AG08395 (cell line): ENCODE results near the gene CDH26.

Experiments
- DNase-seq: peaks from one replicate; pipeline ENCODE4 v3.0.0; 2012; ENCODE audit warnings: mixed read lengths, low spot score

The CDH26 gene

GRCh38 chr20:59958123-59958522 lies at the start of gene CDH26:
CDH26 (plus strand) TSS chr20:59958423; CDS start chr20:59958727, 304 bp downstream.
- DNase-seq = no peak

- no peak for DNase-seq
Observed at GRCh38 chr20:59908855-59909254, 49.4 kb upstream of the CDH26 start.

- no peak for DNase-seq
Observed at GRCh38 chr20:59911041-59911440, 47.2 kb upstream of the CDH26 start.

- no peak for DNase-seq
Observed at GRCh38 chr20:59912609-59913008, 45.6 kb upstream of the CDH26 start.

- peak; percentile 2 for DNase-seq
Observed at GRCh38 chr20:59920944-59921343, 37.3 kb upstream of the CDH26 start.

- no peak for DNase-seq
Observed at GRCh38 chr20:59923514-59923913, 34.7 kb upstream of the CDH26 start.

- no peak for DNase-seq
Observed at GRCh38 chr20:59925359-59925758, 32.9 kb upstream of the CDH26 start.

GRCh38 chr20:59925899-59926298 lies 32.3 kb upstream of the CDH26 start:
- no peak for DNase-seq

GRCh38 chr20:59931511-59932312 lies 26.5 kb upstream of the CDH26 start:
- no peak for DNase-seq

- DNase-seq = no peak
Observed at GRCh38 chr20:59932616-59933295, 25.5 kb upstream of the CDH26 start.

GRCh38 chr20:59933296-59933848 lies 24.9 kb upstream of the CDH26 start, which contains the start of gene SYCP2:
SYCP2 (minus strand) TSS chr20:59933637; CDS start chr20:59922413, 11,224 bp downstream.
- DNase-seq = peak; percentile 77

GRCh38 chr20:59933849-59934585 lies 24.2 kb upstream of the CDH26 start:
- DNase-seq = peak; percentile 87

- no peak for DNase-seq
Observed at GRCh38 chr20:59935457-59936185, 22.6 kb upstream of the CDH26 start.

- no peak for DNase-seq
Observed at GRCh38 chr20:59936409-59936808, 21.8 kb upstream of the CDH26 start.

- DNase-seq = no peak
Observed at GRCh38 chr20:59937150-59937549, 21.1 kb upstream of the CDH26 start.

GRCh38 chr20:59938221-59938620 lies 20.0 kb upstream of the CDH26 start:
- peak; percentile 70 for DNase-seq

- no peak for DNase-seq
Observed at GRCh38 chr20:59938696-59939051, 19.5 kb upstream of the CDH26 start.

- DNase-seq = no peak
Observed at GRCh38 chr20:59939052-59939878, 19.0 kb upstream of the CDH26 start.

GRCh38 chr20:59939879-59940128 lies 18.4 kb upstream of the CDH26 start:
- DNase-seq = no peak

- DNase-seq = peak; percentile 96
Observed at GRCh38 chr20:59940129-59940955, 17.9 kb upstream of the CDH26 start, which contains the start of the genes FAM217B and PPP1R3D. FAM217B (plus strand) TSS chr20:59940389; CDS start chr20:59943944, 3,555 bp downstream. PPP1R3D (minus strand) TSS chr20:59940305; CDS start chr20:59939931, 374 bp downstream.
